K562 (cell line): ENCODE measurements around the gene ASZ1. TPM values are rescaled to one million over a fixed set of nuclear protein-coding genes. Genes with fewer than 3 reads are reported as not detected.

ENCODE experiments used
- ATAC-seq: fragments of 200-7000 bp; cut with Tn5 transposase; 3 replicates; pipeline ENCODE4 v1.9.1; 2020; ENCODE audit warnings: moderate library complexity
- BruUV-seq: library from RNA; stranded (reverse); fragments of 400-500 nt; replicated peaks from 2 replicates; lab custom pipeline; 2021; lab: Mats Ljungman, UMichigan
- CTCF ChIA-PET: fragments of 300-600 bp; formaldehyde crosslinking; extraction: SDS; loops from one replicate; lab custom pipeline; 2021; ENCODE audit warnings: low intra/inter-chr PET ratio; lab: Yijun Ruan, JAX
- POLR2A ChIA-PET: fragments of 300-600, 350-650 bp; sonication (Branson Sonifier 250); formaldehyde crosslinking; extraction: SDS; loops from one replicate; lab custom pipeline; 2021; ENCODE audit warnings: antibody characterized with exemption, inconsistent platforms; lab: Yijun Ruan, JAX
- DNase-seq, 4 experiments: peaks; one replicate each; pipeline versions ENCODE4 v3.0.0 to v3.0.0-alpha.2; 2011 to 2018; ENCODE audit warnings: low spot score in 3 of 4, mixed read lengths in 3 of 4; ENCODE audit errors: extremely low read depth in 1 of 4
- FAIRE-seq: peaks from 2 replicates; lab custom pipeline; 2011; peaks lifted over from hg19 to GRCh38; lab: Jason Lieb, UNC
- H2AFZ ChIP-seq: 2 replicates; pipeline ENCODE4 v1.6.0; 2011; ENCODE audit warnings: low read depth, low read length, control low read depth, inconsistent platforms
- H3K27ac ChIP-seq: fragments of 200-600 bp; 3 replicates; pipeline ENCODE4 v1.8.0; 2011; ENCODE audit warnings: low read depth, mild to moderate bottlenecking, control low read depth, inconsistent platforms, low read length, moderate library complexity, mixed read lengths; ENCODE audit errors: extremely low read depth
- H3K27me3 ChIP-seq, 2 experiments: fragments of 300-600 bp in 1 of 2; 2 replicates in 1 of 2; 3 replicates in 1 of 2; pipeline versions ENCODE4 v1.6.0 to v1.8.0; 2011; ENCODE audit warnings: inconsistent platforms in 2 of 2, low read length in 2 of 2, mild to moderate bottlenecking in 1 of 2, mixed read lengths in 1 of 2, moderate library complexity in 1 of 2; ENCODE audit not compliant: control insufficient read depth in 2 of 2, insufficient read depth in 2 of 2
- H3K36me3 ChIP-seq: fragments of 300-600 bp; 3 replicates; pipeline ENCODE4 v1.8.0; 2011; ENCODE audit warnings: mild to moderate bottlenecking, low read length, inconsistent platforms; ENCODE audit not compliant: control insufficient read depth, insufficient read depth
- H3K4me1 ChIP-seq, 2 experiments: fragments of 200-600 bp in 1 of 2; replicated peaks in 1 of 2; 2 replicates in 1 of 2; 3 replicates in 1 of 2; pipeline versions ENCODE4 v1.5.1 to v1.8.0; 2011; ENCODE audit warnings: inconsistent platforms in 2 of 2, low read length in 2 of 2, mild to moderate bottlenecking in 1 of 2, mixed read lengths in 1 of 2, moderate library complexity in 1 of 2; ENCODE audit not compliant: control insufficient read depth in 2 of 2, insufficient read depth in 2 of 2
- H3K4me2 ChIP-seq: 2 replicates; pipeline ENCODE4 v1.6.1; 2011; ENCODE audit warnings: low read length, control low read depth, inconsistent platforms, mixed read lengths; ENCODE audit not compliant: insufficient read depth
- H3K4me3 ChIP-seq: fragments of 200-600 bp; sonication (generic), shearing (Covaris generic); 2 replicates; pipeline ENCODE4 v1.5.1; 2016; ENCODE audit warnings: control low read depth, inconsistent platforms
- H3K79me2 ChIP-seq: fragments of 200-600 bp; 3 replicates; pipeline ENCODE4 v1.8.0; 2011; ENCODE audit warnings: low read length, inconsistent platforms; ENCODE audit not compliant: control insufficient read depth, insufficient read depth
- H3K9ac ChIP-seq, 2 experiments: 2 replicates each; pipeline versions ENCODE4 v1.6.0 to v1.6.1; 2011; ENCODE audit warnings: low read depth in 2 of 2, low read length in 2 of 2, control low read depth in 1 of 2, inconsistent platforms in 1 of 2, mild to moderate bottlenecking in 1 of 2, mixed read lengths in 1 of 2; ENCODE audit not compliant: insufficient read depth in 1 of 2
- H3K9me1 ChIP-seq: one replicate; pipeline ENCODE4 v1.6.0; 2011; ENCODE audit warnings: inconsistent platforms, mild to moderate bottlenecking, low read length, moderate library complexity; ENCODE audit not compliant: control insufficient read depth, insufficient read depth
- H3K9me3 ChIP-seq: replicated peaks from 2 replicates; pipeline ENCODE4 v1.5.1; 2011; ENCODE audit warnings: low read depth, low read length, inconsistent platforms; ENCODE audit not compliant: control insufficient read depth, insufficient read depth
- H4K20me1 ChIP-seq: replicated peaks from 2 replicates; pipeline ENCODE4 v1.6.1; 2011; ENCODE audit warnings: low read length, inconsistent platforms, mixed read lengths; ENCODE audit not compliant: control insufficient read depth, insufficient read depth
- CBX8 ChIP-seq: fragments of 200-600 bp; sonication (generic); IDR thresholded peaks from 2 replicates; pipeline ENCODE4 v1.6.1; 2012; ENCODE audit warnings: borderline replicate concordance, mixed run types, low read depth, mild to moderate bottlenecking, moderate library complexity, mixed read lengths, low read length, control low read depth, inconsistent platforms; ENCODE audit not compliant: poor library complexity, severe bottlenecking; ENCODE audit errors: extremely low read depth
- FOXP1 ChIP-seq: sonication (generic); formaldehyde crosslinking; IDR thresholded peaks from 2 replicates; pipeline ENCODE4 v1.8.0; 2022; ENCODE audit warnings: mild to moderate bottlenecking, missing genetic modification reagents
- HDAC3 ChIP-seq: fragments of 450-650 bp; IDR thresholded peaks from 2 replicates; pipeline ENCODE4 v1.6.1; 2018; ENCODE audit warnings: borderline replicate concordance, mild to moderate bottlenecking, moderate library complexity; ENCODE audit not compliant: partially characterized antibody
- NCOA2 ChIP-seq, 2 experiments: fragments of 450-650 bp; IDR thresholded peaks; 2 replicates each; pipeline ENCODE4 v1.6.1; 2018; ENCODE audit warnings: mild to moderate bottlenecking in 2 of 2, moderate library complexity in 1 of 2; ENCODE audit not compliant: partially characterized antibody in 2 of 2
- NFATC3 ChIP-seq: fragments of 450-650 bp; IDR thresholded peaks from 2 replicates; pipeline ENCODE4 v1.6.1; 2017; ENCODE audit warnings: mild to moderate bottlenecking
- NFE2 ChIP-seq: IDR thresholded peaks from 2 replicates; pipeline ENCODE4 v1.6.1; 2014; ENCODE audit warnings: antibody characterized with exemption, low read depth
- RBM14 ChIP-seq: fragments of 200-400 bp; formaldehyde crosslinking; IDR thresholded peaks from 2 replicates; pipeline ENCODE4 v1.6.1; 2018; ENCODE audit warnings: low read depth, mild to moderate bottlenecking, low read length, moderate library complexity, borderline replicate concordance; ENCODE audit not compliant: insufficient read depth
- RBM25 ChIP-seq: fragments of 200-400 bp; formaldehyde crosslinking; IDR thresholded peaks from 2 replicates; pipeline ENCODE4 v1.6.1; 2018; ENCODE audit warnings: low read length, low read depth, moderate library complexity; ENCODE audit not compliant: severe bottlenecking
- SP1 ChIP-seq: sonication (generic); formaldehyde crosslinking; IDR thresholded peaks from 2 replicates; pipeline ENCODE4 v1.8.1; 2022; ENCODE audit warnings: mild to moderate bottlenecking, missing genetic modification reagents
- SUPT5H ChIP-seq: fragments of 450-650 bp; IDR thresholded peaks from 2 replicates; pipeline ENCODE4 v1.6.1; 2016
- ZKSCAN8 ChIP-seq: fragments of 200-800 bp; sonication (Bioruptor generic); IDR thresholded peaks from 2 replicates; pipeline ENCODE4 v1.6.1; 2016; ENCODE audit warnings: missing genetic modification characterization, missing compliant biosample characterization
- ZNF12 ChIP-seq: sonication (generic); formaldehyde crosslinking; IDR thresholded peaks from 2 replicates; pipeline ENCODE4 v1.4.0; 2020; ENCODE audit warnings: mild to moderate bottlenecking, missing genetic modification reagents
- ZNF133 ChIP-seq: fragments of 250-450 bp; sonication (Bioruptor Pico); IDR thresholded peaks from 2 replicates; pipeline ENCODE4 v1.4.0; 2020; ENCODE audit warnings: mild to moderate bottlenecking
- ZSCAN32 ChIP-seq: fragments of 450-650 bp; formaldehyde crosslinking; IDR thresholded peaks from 2 replicates; pipeline ENCODE4 v1.4.0; 2020; ENCODE audit warnings: mild to moderate bottlenecking, moderate library complexity
- WGBS: fragments of 100-300 bp; shearing (Covaris generic); methylation state at CpG from one replicate; pipeline ENCODE4 v1.1.6; 2016; ENCODE audit warnings: low coverage, mixed read lengths; ENCODE audit not compliant: insufficient coverage; ENCODE audit errors: missing lambda C conversion rate; 5-methylcytosine and 5-hydroxymethylcytosine counted together
- in situ Hi-C: fragments of 300-500 bp; cut with MboI; formaldehyde crosslinking; loops from 4 replicates; pipeline ENCODE4 v1.15.0; 2018; ENCODE audit warnings: inconsistent platforms, mixed read lengths
- intact Hi-C: fragments of 100-400 bp; cut with micrococcal nuclease; formaldehyde crosslinking; loops from 2 replicates; pipeline ENCODE4 v1.14.2; 2022
- polyA plus RNA-seq, 8 experiments: library from polyadenylated mRNA; depleted of rRNA in 4 of 8; stranded (reverse) in 5 of 8; unstranded in 3 of 8; fragments of >200 nt; fragmentation: Nextera tagmentation in 2 of 8; fragmentation: Illumina TruSeq in 1 of 8; extraction: Ambion mirVana in 2 of 8; extraction: Trizol in 1 of 8; gene quantifications; 2 replicates each; pipeline versions ENCODE4 v1.2.1 to v1.2.3, GENCODE V29; 2011 to 2014; ENCODE audit warnings: inconsistent platforms in 1 of 8, missing spikeins in 1 of 8
- total RNA-seq, 7 experiments: library from RNA; depleted of rRNA in 6 of 7; stranded (reverse); fragments of >200 nt in 6 of 7; fragmentation: Illumina TruSeq in 2 of 7; extraction: Trizol in 2 of 7; gene quantifications; 2 replicates each; pipeline versions ENCODE4 v1.2.1 to v1.2.3, GENCODE V29; 2011 to 2021; ENCODE audit warnings: low replicate concordance in 1 of 7
- TF ChIP-seq, protein P1 (sequence below): fragments of 150-350 bp; conservative IDR thresholded peaks from 2 replicates; pipeline ENCODE4 v1.6.1; 2014; ENCODE audit warnings: low read length
- TF ChIP-seq, protein P2 (sequence below): fragments of 250-450 bp; sonication (Bioruptor Pico); IDR thresholded peaks from 2 replicates; pipeline ENCODE4 v1.8.0; 2022; ENCODE audit warnings: inconsistent platforms
- TF ChIP-seq, protein P3 (sequence below): sonication (generic); formaldehyde crosslinking; IDR thresholded peaks from 2 replicates; pipeline ENCODE4 v1.8.0; 2022; ENCODE audit warnings: mild to moderate bottlenecking, missing genetic modification reagents

ASZ1 gene
- total and polyA plus RNA-seq, 9 of the 15 experiments (the other 6 are each of a cell fraction or from before 2014, with no cell fraction given), result not detected

DNA sequence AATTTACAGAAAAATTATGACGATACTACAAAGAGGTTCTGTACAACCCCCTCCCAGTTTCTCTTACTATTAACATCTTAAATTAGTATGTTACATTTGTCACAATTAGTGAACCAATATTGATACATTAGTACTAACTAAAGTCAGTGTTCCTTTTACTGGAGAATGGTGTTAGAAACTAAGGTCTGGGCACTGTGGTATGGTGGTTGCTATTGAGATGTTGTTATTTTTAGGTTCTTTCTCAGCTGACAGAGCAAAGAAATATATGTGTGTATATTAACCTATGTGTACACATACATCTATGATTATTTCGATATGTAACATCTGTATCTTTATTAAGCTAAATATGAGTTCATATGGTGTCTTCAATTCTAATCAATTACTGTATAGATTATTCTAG, 40.9 kb upstream of the ASZ1 start:
- H4K20me1 ChIP-seq, result no peaks in the 10 kb centered on the region
- in situ Hi-C loops, result no loop called here
- DNase-seq, result no peak
- WGBS, result 2% methylated on average over 2 of the region's 2 CpGs
- intact Hi-C loops, result loop anchor here (5.0 kb wide), 1 partner anchor 49 kb away; no protein-coding TSS in a partner anchor
- no peak overlapping the region for H3K4me3 ChIP-seq
- no peak overlapping the region for H3K4me2 ChIP-seq
- H3K27me3 ChIP-seq, result no peaks in the 10 kb centered on the region
- no peak overlapping the region for H3K9ac ChIP-seq
- FAIRE-seq, result no peak
- H3K9me1 ChIP-seq, result no peaks in the 10 kb centered on the region
- H3K27ac ChIP-seq, result no peak overlapping the region
- no peaks in the 10 kb centered on the region for H3K4me1 ChIP-seq
- POLR2A ChIA-PET, result no interaction called here
- H3K9me3 ChIP-seq, result no peaks in the 10 kb centered on the region
- H3K36me3 ChIP-seq, result no peaks in the 10 kb centered on the region
- CTCF ChIA-PET, result no interaction called here
- H2AFZ ChIP-seq, result no peak overlapping the region
- BruUV-seq, result no TSS peak
- H3K79me2 ChIP-seq, result no peaks in the 10 kb centered on the region
- no peak for ATAC-seq
- TF ChIP-seq ZNF12 (CRISPR knock-in tag), result no peak
- TF ChIP-seq, protein P1, sequence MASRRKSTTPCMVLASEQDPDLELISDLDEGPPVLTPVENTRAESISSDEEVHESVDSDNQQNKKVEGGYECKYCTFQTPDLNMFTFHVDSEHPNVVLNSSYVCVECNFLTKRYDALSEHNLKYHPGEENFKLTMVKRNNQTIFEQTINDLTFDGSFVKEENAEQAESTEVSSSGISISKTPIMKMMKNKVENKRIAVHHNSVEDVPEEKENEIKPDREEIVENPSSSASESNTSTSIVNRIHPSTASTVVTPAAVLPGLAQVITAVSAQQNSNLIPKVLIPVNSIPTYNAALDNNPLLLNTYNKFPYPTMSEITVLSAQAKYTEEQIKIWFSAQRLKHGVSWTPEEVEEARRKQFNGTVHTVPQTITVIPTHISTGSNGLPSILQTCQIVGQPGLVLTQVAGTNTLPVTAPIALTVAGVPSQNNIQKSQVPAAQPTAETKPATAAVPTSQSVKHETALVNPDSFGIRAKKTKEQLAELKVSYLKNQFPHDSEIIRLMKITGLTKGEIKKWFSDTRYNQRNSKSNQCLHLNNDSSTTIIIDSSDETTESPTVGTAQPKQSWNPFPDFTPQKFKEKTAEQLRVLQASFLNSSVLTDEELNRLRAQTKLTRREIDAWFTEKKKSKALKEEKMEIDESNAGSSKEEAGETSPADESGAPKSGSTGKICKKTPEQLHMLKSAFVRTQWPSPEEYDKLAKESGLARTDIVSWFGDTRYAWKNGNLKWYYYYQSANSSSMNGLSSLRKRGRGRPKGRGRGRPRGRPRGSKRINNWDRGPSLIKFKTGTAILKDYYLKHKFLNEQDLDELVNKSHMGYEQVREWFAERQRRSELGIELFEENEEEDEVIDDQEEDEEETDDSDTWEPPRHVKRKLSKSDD, result no peak
- TF ChIP-seq SUPT5H, result no peak
- TF ChIP-seq ZNF133 (CRISPR knock-in tag), result no peak
- TF ChIP-seq NCOA2 (IDR thresholded peaks at IDR 0.05; ENCODE audit: partially characterized antibody in 2 of 2), result no peak
- no peak for TF ChIP-seq CBX8
- TF ChIP-seq, protein P2, sequence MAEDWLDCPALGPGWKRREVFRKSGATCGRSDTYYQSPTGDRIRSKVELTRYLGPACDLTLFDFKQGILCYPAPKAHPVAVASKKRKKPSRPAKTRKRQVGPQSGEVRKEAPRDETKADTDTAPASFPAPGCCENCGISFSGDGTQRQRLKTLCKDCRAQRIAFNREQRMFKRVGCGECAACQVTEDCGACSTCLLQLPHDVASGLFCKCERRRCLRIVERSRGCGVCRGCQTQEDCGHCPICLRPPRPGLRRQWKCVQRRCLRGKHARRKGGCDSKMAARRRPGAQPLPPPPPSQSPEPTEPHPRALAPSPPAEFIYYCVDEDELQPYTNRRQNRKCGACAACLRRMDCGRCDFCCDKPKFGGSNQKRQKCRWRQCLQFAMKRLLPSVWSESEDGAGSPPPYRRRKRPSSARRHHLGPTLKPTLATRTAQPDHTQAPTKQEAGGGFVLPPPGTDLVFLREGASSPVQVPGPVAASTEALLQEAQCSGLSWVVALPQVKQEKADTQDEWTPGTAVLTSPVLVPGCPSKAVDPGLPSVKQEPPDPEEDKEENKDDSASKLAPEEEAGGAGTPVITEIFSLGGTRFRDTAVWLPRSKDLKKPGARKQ (CRISPR knock-in tag), result no peak
- TF ChIP-seq NFATC3, result no peak
- TF ChIP-seq ZKSCAN8 (CRISPR knock-in tag), result no peak
- TF ChIP-seq, protein P3, sequence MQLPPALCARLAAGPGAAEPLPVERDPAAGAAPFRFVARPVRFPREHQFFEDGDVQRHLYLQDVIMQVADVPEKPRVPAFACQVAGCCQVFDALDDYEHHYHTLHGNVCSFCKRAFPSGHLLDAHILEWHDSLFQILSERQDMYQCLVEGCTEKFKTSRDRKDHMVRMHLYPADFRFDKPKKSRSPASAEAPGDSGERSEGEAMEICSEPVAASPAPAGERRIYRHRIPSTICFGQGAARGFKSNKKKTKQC (CRISPR knock-in tag), result no peak
- TF ChIP-seq ZSCAN32, result no peak
- no peak for TF ChIP-seq FOXP1 (CRISPR knock-in tag)
- no peak for TF ChIP-seq SP1 (CRISPR knock-in tag)
- TF ChIP-seq RBM25, result no peak
- TF ChIP-seq NFE2, result no peak
- no peak for TF ChIP-seq HDAC3
- TF ChIP-seq RBM14, result no peak
